Measurements from ENCODE around the gene CCDC30.
"Not testable (repeated sequence)": the region's sequence is repeated elsewhere in the genome, so short reads cannot be mapped to it uniquely, and the experiment has no call there.

CCDC30 gene

GRCh38 chr1:42533101-42533863, 70.2 kb downstream of the CCDC30 start:
- DNase-seq: no peak

GRCh38 chr1:42541104-42541503, 78.0 kb downstream of the CCDC30 start:
- DNase-seq: no peak

GRCh38 chr1:42551180-42551579, 88.1 kb downstream of the CCDC30 start:
- no peak for DNase-seq

GRCh38 chr1:42551590-42551989, 88.5 kb downstream of the CCDC30 start:
- no peak for DNase-seq

- no peak for DNase-seq
These were observed 89.5 kb downstream of the CCDC30 start for GRCh38 chr1:42552636-42553035.

- no peak for DNase-seq
These were observed 94.3 kb downstream of the CCDC30 start for GRCh38 chr1:42557230-42557851.

- no peak for DNase-seq
These were observed 104.0 kb downstream of the CCDC30 start for GRCh38 chr1:42567038-42567437.

- no peak for DNase-seq
These were observed 113.8 kb downstream of the CCDC30 start for GRCh38 chr1:42576935-42577334.

GRCh38 chr1:42586016-42586415, 122.9 kb downstream of the CCDC30 start:
- no peak for DNase-seq

GRCh38 chr1:42587753-42588152, 124.7 kb downstream of the CCDC30 start:
- no peak for DNase-seq

- DNase-seq: no peak
These were observed 129.7 kb downstream of the CCDC30 start for GRCh38 chr1:42592811-42593210.

GRCh38 chr1:42593486-42594100, 130.5 kb downstream of the CCDC30 start:
- no peak for DNase-seq

- DNase-seq: no peak
These were observed 138.4 kb downstream of the CCDC30 start for GRCh38 chr1:42601472-42601871.

GRCh38 chr1:42613803-42614131, 150.7 kb downstream of the CCDC30 start:
- DNase-seq: no peak

- DNase-seq: no peak
These were observed 155.8 kb downstream of the CCDC30 start for GRCh38 chr1:42618866-42619265.

- DNase-seq: no peak
These were observed 157.2 kb downstream of the CCDC30 start for GRCh38 chr1:42620307-42620706.

- not testable (repeated sequence) for DNase-seq
These were observed 158.1 kb downstream of the CCDC30 start for GRCh38 chr1:42621180-42621579.

GRCh38 chr1:42627205-42627604, 164.1 kb downstream of the CCDC30 start:
- DNase-seq: not testable (repeated sequence)

- DNase-seq: no peak
These were observed 176.0 kb downstream of the CCDC30 start for GRCh38 chr1:42639116-42639515.

- no peak for DNase-seq
These were observed 183.0 kb downstream of the CCDC30 start for GRCh38 chr1:42646056-42646455.

GRCh38 chr1:42657201-42657600, 194.1 kb downstream of the CCDC30 start:
- no peak for DNase-seq

GRCh38 chr1:42657981-42658876, 195.1 kb downstream of the CCDC30 start, which contains the start of gene PPIH:
Gene PPIH, plus strand, starts transcription at chr1:42658423. Its CDS starts 24 bp downstream, at chr1:42658447.
- DNase-seq: peak; percentile 95 to 99

- peak; percentile 31 to 53 for DNase-seq
These were observed 195.8 kb downstream of the CCDC30 start for GRCh38 chr1:42658877-42659337.
